ENCODE results near the gene CD84. TPM values are rescaled to one million over a fixed set of nuclear protein-coding genes. Genes with fewer than 3 reads are reported as not detected.

Gene CD84
- total RNA-seq, 2 donors from 2014 or later: 4.8 to 7.7 TPM

Other genes starting within 250 kb of the CD84 start
- 100 to 1,000 TPM; 108 to 147 TPM for gene COPA, start 236.2 kb downstream of the CD84 start, total RNA-seq
- gene NCSTN, start 236.1 kb downstream of the CD84 start, total RNA-seq: 10 to 100 TPM; 57.4 to 70.2 TPM
- gene NHLH1, start 212.4 kb downstream of the CD84 start, total RNA-seq: under 1 TPM in 1 of 2 donors, not detected in 1; 0.10 TPM
- 1 to 10 TPM; 4.1 to 5.1 TPM for gene VANGL2, start 178.9 kb downstream of the CD84 start, total RNA-seq
- gene SLAMF6, start 56.2 kb downstream of the CD84 start, total RNA-seq: 1 to 10 TPM in 1 of 2 donors, under 1 TPM in 1; 0.55 to 1.4 TPM
- gene SLAMF1, start 67.5 kb upstream of the CD84 start, total RNA-seq: under 1 TPM; 0.91 to 0.94 TPM
- gene CD48, start 132.3 kb upstream of the CD84 start, total RNA-seq: 1 to 10 TPM; 1.9 to 5.5 TPM
- gene SLAMF7, start 159.8 kb upstream of the CD84 start, total RNA-seq: 1 to 10 TPM in 1 of 2 donors, under 1 TPM in 1; 0.68 to 1.9 TPM
- under 1 TPM; 0.65 to 0.71 TPM for gene LY9, start 216.7 kb upstream of the CD84 start, total RNA-seq